Activated naive CD8-positive, alpha-beta T cell treated with anti-CD3 and anti-CD28 coated beads for 36 hours (primary cell): ENCODE results near the gene CYB5R4. TPM values are rescaled to one million over a fixed set of nuclear protein-coding genes. Genes with fewer than 3 reads are reported as not detected.
"Not testable (repeated sequence)": the region's sequence is repeated elsewhere in the genome, so short reads cannot be mapped to it uniquely, and the experiment has no call there.

Experiments used
- DNase-seq: peaks from one replicate; pipeline ENCODE4 v3.0.0; 2021
- H3K27ac Mint-ChIP-seq: one replicate; pipeline ENCODE4 v1.8.0; 2022; ENCODE audit warnings: mild to moderate bottlenecking, moderate library complexity, mixed read lengths
- H3K27me3 Mint-ChIP-seq: one replicate; pipeline ENCODE4 v1.8.0; 2022; ENCODE audit warnings: mild to moderate bottlenecking, mixed read lengths
- H3K36me3 Mint-ChIP-seq: one replicate; pipeline ENCODE4 v1.8.0; 2021; ENCODE audit warnings: mild to moderate bottlenecking, mixed read lengths
- H3K4me1 Mint-ChIP-seq: one replicate; pipeline ENCODE4 v1.8.0; 2021; ENCODE audit warnings: mixed read lengths
- H3K4me3 Mint-ChIP-seq: one replicate; pipeline ENCODE4 v1.8.0; 2022; ENCODE audit warnings: mild to moderate bottlenecking, moderate library complexity, mixed read lengths
- H3K9me3 Mint-ChIP-seq: one replicate; pipeline ENCODE4 v1.8.0; 2022; ENCODE audit warnings: mixed read lengths
- total RNA-seq, 2 experiments: library from RNA; stranded (reverse); gene quantifications; one replicate each; pipeline ENCODE4 v1.2.3, GENCODE V29; 2021

The CYB5R4 gene
- total RNA-seq, 2 experiments from 2014 or later: 30.1 to 32.1 TPM

GRCh38 chr6:83914953-83915352 is 55.5 kb downstream of the CYB5R4 start:
- no peak for DNase-seq
- H3K4me3 Mint-ChIP-seq: no peak overlapping the region
- H3K27ac Mint-ChIP-seq: no peak overlapping the region
- H3K9me3 Mint-ChIP-seq: no peaks in the 10 kb centered on the region
- no peaks in the 10 kb centered on the region for H3K4me1 Mint-ChIP-seq
- peaks cover 17% of the 10 kb centered on the region for H3K36me3 Mint-ChIP-seq
- H3K27me3 Mint-ChIP-seq: no peaks in the 10 kb centered on the region

GRCh38 chr6:83917001-83917400 is 57.5 kb downstream of the CYB5R4 start:
- no peak overlapping the region for H3K27ac Mint-ChIP-seq
- H3K4me3 Mint-ChIP-seq: no peak overlapping the region
- H3K4me1 Mint-ChIP-seq: no peaks in the 10 kb centered on the region
- no peaks in the 10 kb centered on the region for H3K9me3 Mint-ChIP-seq
- H3K27me3 Mint-ChIP-seq: no peaks in the 10 kb centered on the region
- peaks cover 16% of the 10 kb centered on the region for H3K36me3 Mint-ChIP-seq
- no peak for DNase-seq

GRCh38 chr6:83920017-83920416 is 60.5 kb downstream of the CYB5R4 start:
- no peak overlapping the region for H3K27ac Mint-ChIP-seq
- H3K9me3 Mint-ChIP-seq: no peaks in the 10 kb centered on the region
- peaks cover 23% of the 10 kb centered on the region for H3K36me3 Mint-ChIP-seq
- no peak overlapping the region for H3K4me3 Mint-ChIP-seq
- H3K4me1 Mint-ChIP-seq: no peaks in the 10 kb centered on the region
- no peak for DNase-seq
- no peaks in the 10 kb centered on the region for H3K27me3 Mint-ChIP-seq

- H3K4me3 Mint-ChIP-seq: no peak overlapping the region
- DNase-seq: no peak
- no peaks in the 10 kb centered on the region for H3K9me3 Mint-ChIP-seq
- H3K27ac Mint-ChIP-seq: no peak overlapping the region
- H3K36me3 Mint-ChIP-seq: peaks cover 23% of the 10 kb centered on the region
- H3K4me1 Mint-ChIP-seq: no peaks in the 10 kb centered on the region
- no peaks in the 10 kb centered on the region for H3K27me3 Mint-ChIP-seq
Measured at GRCh38 chr6:83921315-83921714, 61.8 kb downstream of the CYB5R4 start.

- peaks cover 38% of the 10 kb centered on the region for H3K36me3 Mint-ChIP-seq
- H3K27ac Mint-ChIP-seq: no peak overlapping the region
- H3K4me1 Mint-ChIP-seq: no peaks in the 10 kb centered on the region
- H3K4me3 Mint-ChIP-seq: no peak overlapping the region
- DNase-seq: no peak
- H3K9me3 Mint-ChIP-seq: no peaks in the 10 kb centered on the region
- H3K27me3 Mint-ChIP-seq: no peaks in the 10 kb centered on the region
Measured at GRCh38 chr6:83927470-83927869, 68.0 kb downstream of the CYB5R4 start.

- no peak overlapping the region for H3K4me3 Mint-ChIP-seq
- no peaks in the 10 kb centered on the region for H3K27me3 Mint-ChIP-seq
- H3K9me3 Mint-ChIP-seq: no peaks in the 10 kb centered on the region
- peaks cover 38% of the 10 kb centered on the region for H3K36me3 Mint-ChIP-seq
- no peak overlapping the region for H3K27ac Mint-ChIP-seq
- DNase-seq: no peak
- H3K4me1 Mint-ChIP-seq: no peaks in the 10 kb centered on the region
Measured at GRCh38 chr6:83928286-83928685, 68.8 kb downstream of the CYB5R4 start.

- peaks cover 41% of the 10 kb centered on the region for H3K36me3 Mint-ChIP-seq
- not testable (repeated sequence) for DNase-seq, H3K27me3 Mint-ChIP-seq, H3K4me1 Mint-ChIP-seq, H3K4me3 Mint-ChIP-seq
- peaks cover 31% of the 10 kb centered on the region for H3K9me3 Mint-ChIP-seq
- peak overlapping the region; percentile 23 for H3K27ac Mint-ChIP-seq
Measured at GRCh38 chr6:83946201-83946833, 86.8 kb downstream of the CYB5R4 start.

GRCh38 chr6:83947983-83948382 is 88.5 kb downstream of the CYB5R4 start:
- not testable (repeated sequence) for H3K4me3 Mint-ChIP-seq, H3K4me1 Mint-ChIP-seq, DNase-seq, H3K27me3 Mint-ChIP-seq, H3K27ac Mint-ChIP-seq
- Mint-ChIP-seq H3K9me3 (peaks cover 31% of the 10 kb centered on the region), H3K36me3 (peaks cover 37% of the 10 kb centered on the region)

- Mint-ChIP-seq H3K27me3 (no peaks in the 10 kb centered on the region), H3K27ac (no peak overlapping the region), H3K36me3 (peaks cover 29% of the 10 kb centered on the region), H3K4me1 (no peaks in the 10 kb centered on the region), H3K4me3 (no peak overlapping the region), H3K9me3 (peaks cover 29% of the 10 kb centered on the region)
- no peak for DNase-seq
Measured at GRCh38 chr6:83948851-83949250, 89.4 kb downstream of the CYB5R4 start.

GRCh38 chr6:83951423-83951822 is 91.9 kb downstream of the CYB5R4 start:
- H3K27ac Mint-ChIP-seq, H3K4me3 Mint-ChIP-seq, H3K27me3 Mint-ChIP-seq, DNase-seq, H3K4me1 Mint-ChIP-seq: not testable (repeated sequence)
- peaks cover 40% of the 10 kb centered on the region for H3K36me3 Mint-ChIP-seq
- H3K9me3 Mint-ChIP-seq: peaks cover 13% of the 10 kb centered on the region

GRCh38 chr6:83952830-83953229 is 93.3 kb downstream of the CYB5R4 start:
- no peak overlapping the region for H3K4me3 Mint-ChIP-seq
- H3K36me3 Mint-ChIP-seq: peaks cover 42% of the 10 kb centered on the region
- H3K27ac Mint-ChIP-seq: no peak overlapping the region
- H3K4me1 Mint-ChIP-seq: no peaks in the 10 kb centered on the region
- DNase-seq: no peak
- H3K9me3 Mint-ChIP-seq: peaks cover 4% of the 10 kb centered on the region
- no peaks in the 10 kb centered on the region for H3K27me3 Mint-ChIP-seq

- Mint-ChIP-seq H3K27me3 (no peaks in the 10 kb centered on the region), H3K36me3 (peaks cover 49% of the 10 kb centered on the region), H3K4me3 (no peak overlapping the region), H3K9me3 (peaks cover 2% of the 10 kb centered on the region), H3K27ac (no peak overlapping the region), H3K4me1 (no peaks in the 10 kb centered on the region)
- no peak for DNase-seq
Measured at GRCh38 chr6:83954371-83954770, 94.9 kb downstream of the CYB5R4 start.

- H3K36me3 Mint-ChIP-seq: peaks cover 57% of the 10 kb centered on the region
- H3K4me1 Mint-ChIP-seq: no peaks in the 10 kb centered on the region
Measured at GRCh38 chr6:83958241-83958685, 98.8 kb downstream of the CYB5R4 start.

GRCh38 chr6:83960664-83961063 is 101.2 kb downstream of the CYB5R4 start:
- no peaks in the 10 kb centered on the region for H3K4me1 Mint-ChIP-seq
- DNase-seq: no peak
- no peak overlapping the region for H3K4me3 Mint-ChIP-seq
- peaks cover 16% of the 10 kb centered on the region for H3K9me3 Mint-ChIP-seq
- H3K27me3 Mint-ChIP-seq: no peaks in the 10 kb centered on the region
- peaks cover 72% of the 10 kb centered on the region for H3K36me3 Mint-ChIP-seq
- no peak overlapping the region for H3K27ac Mint-ChIP-seq

More at GRCh38 chr6:83958241-83958685, 98.8 kb downstream of the CYB5R4 start:
- Mint-ChIP-seq H3K9me3 (peaks cover 8% of the 10 kb centered on the region), H3K27ac (no peak overlapping the region), H3K4me3 (no peak overlapping the region), H3K27me3 (no peaks in the 10 kb centered on the region)
- no peak for DNase-seq

GRCh38 chr6:83962582-83962981 is 103.1 kb downstream of the CYB5R4 start:
- H3K4me3 Mint-ChIP-seq: no peak overlapping the region
- H3K36me3 Mint-ChIP-seq: peaks cover 66% of the 10 kb centered on the region
- no peaks in the 10 kb centered on the region for H3K4me1 Mint-ChIP-seq
- peaks cover 19% of the 10 kb centered on the region for H3K9me3 Mint-ChIP-seq
- no peak for DNase-seq
- H3K27ac Mint-ChIP-seq: no peak overlapping the region
- H3K27me3 Mint-ChIP-seq: no peaks in the 10 kb centered on the region

- Mint-ChIP-seq H3K4me1 (no peaks in the 10 kb centered on the region), H3K27me3 (no peaks in the 10 kb centered on the region), H3K36me3 (peaks cover 44% of the 10 kb centered on the region), H3K4me3 (no peak overlapping the region), H3K9me3 (peaks cover 35% of the 10 kb centered on the region), H3K27ac (no peak overlapping the region)
- DNase-seq: no peak
Measured at GRCh38 chr6:83966539-83966938, 107.0 kb downstream of the CYB5R4 start.
